A673 (cell line): Measurements from ENCODE around the gene VPS72. TPM values are rescaled to one million over a fixed set of nuclear protein-coding genes. Genes with fewer than 3 reads are reported as not detected.

Experiments used
- BruUV-seq: library from RNA; stranded (reverse); fragments of 400-500 nt; replicated peaks from 2 replicates; lab custom pipeline; 2021; lab: Mats Ljungman, UMichigan
- CTCF ChIA-PET: fragments of 300-600 bp; sonication (Branson Sonifier 250); formaldehyde crosslinking; loops from one replicate; lab custom pipeline; 2022; ENCODE audit warnings: antibody characterized with exemption; lab: Charles Lee
- POLR2A ChIA-PET: fragments of 300-600 bp; sonication (Branson Sonifier 250); formaldehyde crosslinking; loops from one replicate; lab custom pipeline; 2022; ENCODE audit warnings: antibody characterized with exemption; ENCODE audit not compliant: low non-redundant PET; lab: Charles Lee
- DNase-seq: peaks from one replicate; pipeline ENCODE4 v3.0.0-alpha.2; 2015; ENCODE audit warnings: low spot score
- H3K27ac ChIP-seq: fragments of 200-600 bp; sonication (generic); 2 replicates; pipeline ENCODE4 v1.5.1; 2016; ENCODE audit warnings: mixed run types, low read depth, mild to moderate bottlenecking, mixed read lengths, antibody characterized with exemption, low read length; ENCODE audit not compliant: poor library complexity, severe bottlenecking
- H3K27me3 ChIP-seq: fragments of 200-600 bp; sonication (generic); replicated peaks from 2 replicates; pipeline ENCODE4 v1.6.1; 2017; ENCODE audit warnings: mixed run types, low read depth, mild to moderate bottlenecking, mixed read lengths, antibody characterized with exemption, low read length; ENCODE audit not compliant: insufficient read depth, poor library complexity
- H3K36me3 ChIP-seq: fragments of 200-600 bp; sonication (generic); 2 replicates; pipeline ENCODE4 v1.6.1; 2016; ENCODE audit warnings: mixed run types, mild to moderate bottlenecking, mixed read lengths, antibody characterized with exemption, low read length; ENCODE audit not compliant: insufficient read depth, poor library complexity, severe bottlenecking
- H3K4me1 ChIP-seq: fragments of 200-600 bp; sonication (generic); 2 replicates; pipeline ENCODE4 v1.6.1; 2017; ENCODE audit warnings: mixed run types, mild to moderate bottlenecking, mixed read lengths, antibody characterized with exemption, low read length; ENCODE audit not compliant: insufficient read depth, poor library complexity, severe bottlenecking
- H3K4me3 ChIP-seq: fragments of 200-600 bp; sonication (generic); 2 replicates; pipeline ENCODE4 v1.5.1; 2016; ENCODE audit warnings: low read depth, mixed run types, mild to moderate bottlenecking, mixed read lengths, low read length; ENCODE audit not compliant: poor library complexity, severe bottlenecking
- H3K9me3 ChIP-seq: fragments of 200-600 bp; sonication (generic); 2 replicates; pipeline ENCODE4 v1.6.1; 2016; ENCODE audit warnings: mixed run types, low read depth, mild to moderate bottlenecking, mixed read lengths, antibody characterized with exemption, low read length; ENCODE audit not compliant: poor library complexity, severe bottlenecking
- CTCF ChIP-seq: fragments of 300-800, 200-600 bp; sonication (generic); conservative IDR thresholded peaks from 2 replicates; pipeline ENCODE4 v1.5.1; 2017; ENCODE audit warnings: low read depth, mild to moderate bottlenecking, antibody characterized with exemption, low read length, moderate library complexity, mixed read lengths
- EZH2 ChIP-seq: fragments of 200-600 bp; sonication (generic); IDR thresholded peaks from 2 replicates; pipeline ENCODE4 v1.6.1; 2017; ENCODE audit warnings: borderline replicate concordance, low read depth, mild to moderate bottlenecking, mixed read lengths, antibody characterized with exemption, low read length; ENCODE audit not compliant: poor library complexity, severe bottlenecking
- intact Hi-C: fragments of 100-400 bp; cut with micrococcal nuclease; formaldehyde crosslinking; loops from one replicate; pipeline ENCODE4 v1.10.0; 2022; ENCODE audit not compliant: unreplicated experiment
- total RNA-seq: library from RNA; stranded (reverse); gene quantifications from 2 replicates; pipeline ENCODE4 v1.2.3, GENCODE V29; 2021

Gene VPS72
- total RNA-seq, 1 experiment from 2014 or later = 113 TPM

GRCh38 chr1:151134991-151135390 lies 55.0 kb downstream of the VPS72 start:
- Histone ChIP-seq H3K27me3 (no peaks in the 10 kb centered on the region), H3K27ac (no peak overlapping the region), H3K4me1 (no peaks in the 10 kb centered on the region), H3K9me3 (no peaks in the 10 kb centered on the region), H3K36me3 (no peaks in the 10 kb centered on the region), H3K4me3 (no peak overlapping the region)
- POLR2A ChIA-PET = no interaction called here
- no peak for DNase-seq
- BruUV-seq = no TSS peak
- intact Hi-C loops = loop anchor here (5.0 kb wide), 1 partner anchor 38 kb away; no protein-coding TSS in a partner anchor
- TF ChIP-seq CTCF = no peak
- no peak for TF ChIP-seq EZH2
- CTCF ChIA-PET = no interaction called here

- intact Hi-C loops = loop anchor here (5.0 kb wide), 1 partner anchor 37 kb away; no protein-coding TSS in a partner anchor
- no TSS peak for BruUV-seq
- POLR2A ChIA-PET = no interaction called here
Observed at GRCh38 chr1:151134396-151134795, 55.6 kb downstream of the VPS72 start.

GRCh38 chr1:151133018-151133806 lies 56.8 kb downstream of the VPS72 start:
- H3K4me3 ChIP-seq = no peak overlapping the region
- H3K36me3 ChIP-seq = no peaks in the 10 kb centered on the region
- POLR2A ChIA-PET = no interaction called here
- TF ChIP-seq CTCF = no peak
- TF ChIP-seq EZH2 = no peak
- CTCF ChIA-PET = no interaction called here
- no peaks in the 10 kb centered on the region for H3K4me1 ChIP-seq
- no TSS peak for BruUV-seq
- intact Hi-C loops = loop anchor here (5.0 kb wide), 1 partner anchor 36 kb away; no protein-coding TSS in a partner anchor
- DNase-seq = no peak
- H3K9me3 ChIP-seq = no peaks in the 10 kb centered on the region
- no peak overlapping the region for H3K27ac ChIP-seq
- no peaks in the 10 kb centered on the region for H3K27me3 ChIP-seq

More at GRCh38 chr1:151134396-151134795, 55.6 kb downstream of the VPS72 start:
- no peak overlapping the region for H3K27ac ChIP-seq
- no peaks in the 10 kb centered on the region for H3K4me1 ChIP-seq
- H3K36me3 ChIP-seq = no peaks in the 10 kb centered on the region
- no peaks in the 10 kb centered on the region for H3K27me3 ChIP-seq
- TF ChIP-seq CTCF (no peak), EZH2 (no peak)
- no peaks in the 10 kb centered on the region for H3K9me3 ChIP-seq
- CTCF ChIA-PET = no interaction called here
- no peak overlapping the region for H3K4me3 ChIP-seq
- DNase-seq = no peak
